Neural cell (in vitro differentiated cells): ENCODE results near the gene CPD. TPM values are rescaled to one million over a fixed set of nuclear protein-coding genes. Genes with fewer than 3 reads are reported as not detected.
"Not testable (repeated sequence)": the region's sequence is repeated elsewhere in the genome, so short reads cannot be mapped to it uniquely, and the experiment has no call there.

ENCODE experiments used
- H2AFZ ChIP-seq: fragments of 200-600, 300-800 bp; sonication (generic), shearing (Covaris generic); 2 replicates; pipeline ENCODE4 v1.6.0; 2014; ENCODE audit warnings: low read depth, mild to moderate bottlenecking, antibody characterized with exemption, low read length, moderate library complexity
- H3F3A ChIP-seq: fragments of 200-600 bp; shearing (Covaris generic); 2 replicates; pipeline ENCODE4 v1.6.1; 2016; ENCODE audit warnings: mild to moderate bottlenecking, moderate library complexity, mixed read lengths, antibody characterized with exemption, low read length; ENCODE audit not compliant: insufficient read depth, poor library complexity, severe bottlenecking
- H3K27ac ChIP-seq: fragments of 200-600, 300-800 bp; sonication (generic), shearing (Covaris generic); 2 replicates; pipeline ENCODE4 v1.5.1; 2014; ENCODE audit warnings: mild to moderate bottlenecking, low read length, moderate library complexity
- H3K27me3 ChIP-seq: fragments of 300-800, 200-600 bp; sonication (generic), shearing (Covaris generic); 2 replicates; pipeline ENCODE4 v1.6.0; 2014; ENCODE audit warnings: mild to moderate bottlenecking, low read depth, low read length, moderate library complexity; ENCODE audit not compliant: insufficient read depth
- H3K36me3 ChIP-seq: fragments of 300-800, 200-600 bp; sonication (generic), shearing (Covaris generic); 2 replicates; pipeline ENCODE4 v1.5.1; 2014; ENCODE audit warnings: mild to moderate bottlenecking, antibody characterized with exemption, low read length, moderate library complexity; ENCODE audit not compliant: insufficient read depth
- H3K4me2 ChIP-seq: fragments of 300-800, 200-600 bp; sonication (generic), shearing (Covaris generic); 2 replicates; pipeline ENCODE4 v1.6.0; 2014; ENCODE audit warnings: mild to moderate bottlenecking, low read length
- H3K4me3 ChIP-seq: fragments of 300-800, 200-600 bp; sonication (generic), shearing (Covaris generic); 2 replicates; pipeline ENCODE4 v1.5.1; 2014; ENCODE audit warnings: mild to moderate bottlenecking, low read length, moderate library complexity
- H3K79me2 ChIP-seq: fragments of 200-600 bp; shearing (Covaris generic); replicated peaks from 2 replicates; pipeline ENCODE4 v1.6.0; 2014; ENCODE audit warnings: mild to moderate bottlenecking, low read length, moderate library complexity; ENCODE audit not compliant: insufficient read depth
- H3K9ac ChIP-seq: fragments of 300-800, 200-600 bp; sonication (generic), shearing (Covaris generic); 2 replicates; pipeline ENCODE4 v1.6.1; 2016; ENCODE audit warnings: mild to moderate bottlenecking, low read length, mixed read lengths
- H3K9me2 ChIP-seq: fragments of 200-600 bp; shearing (Covaris generic); 2 replicates; pipeline ENCODE4 v1.6.1; 2016; ENCODE audit warnings: mild to moderate bottlenecking, low read length, mixed read lengths; ENCODE audit not compliant: insufficient read depth
- H3K9me3 ChIP-seq: fragments of 200-600, 300-800 bp; sonication (generic), shearing (Covaris generic); 2 replicates; pipeline ENCODE4 v1.6.1; 2016; ENCODE audit warnings: mild to moderate bottlenecking, mixed run types, low read length, moderate library complexity, mixed read lengths
- H4K20me1 ChIP-seq: fragments of 200-600 bp; shearing (Covaris generic); 2 replicates; pipeline ENCODE4 v1.6.1; 2016; ENCODE audit warnings: mild to moderate bottlenecking, mixed run types; ENCODE audit not compliant: insufficient read depth
- CTCF ChIP-seq: fragments of 450-650 bp; IDR thresholded peaks from 2 replicates; pipeline ENCODE4 v1.5.1; 2014; ENCODE audit warnings: antibody characterized with exemption, mild to moderate bottlenecking, moderate library complexity; ENCODE audit not compliant: poor library complexity, severe bottlenecking
- EP300 ChIP-seq: fragments of 450-650 bp; conservative IDR thresholded peaks from 2 replicates; pipeline ENCODE4 v1.6.1; 2014; ENCODE audit warnings: antibody characterized with exemption, mild to moderate bottlenecking, moderate library complexity; ENCODE audit not compliant: poor library complexity, severe bottlenecking
- EZH2 ChIP-seq: fragments of 200-600, 300-800 bp; shearing (Covaris generic), sonication (generic); IDR thresholded peaks from 2 replicates; pipeline ENCODE4 v1.6.1; 2014; ENCODE audit warnings: antibody characterized with exemption, low read length, borderline replicate concordance, mild to moderate bottlenecking; ENCODE audit not compliant: insufficient read depth, poor library complexity, severe bottlenecking
- MXI1 ChIP-seq: fragments of 450-650 bp; conservative IDR thresholded peaks from 2 replicates; pipeline ENCODE4 v1.6.1; 2014; ENCODE audit warnings: antibody characterized with exemption, mild to moderate bottlenecking; ENCODE audit not compliant: poor library complexity, severe bottlenecking
- POLR2AphosphoS5 ChIP-seq: IDR thresholded peaks from 2 replicates; pipeline ENCODE4 v1.6.1; 2012
- RAD21 ChIP-seq: fragments of 450-650 bp; conservative IDR thresholded peaks from 2 replicates; pipeline ENCODE4 v1.6.1; 2014; ENCODE audit warnings: antibody characterized with exemption, mild to moderate bottlenecking, moderate library complexity
- REST ChIP-seq: IDR thresholded peaks from 2 replicates; pipeline ENCODE4 v1.6.1; 2012; ENCODE audit warnings: borderline replicate concordance
- SMC3 ChIP-seq: fragments of 450-650 bp; conservative IDR thresholded peaks from 2 replicates; pipeline ENCODE4 v1.6.1; 2014; ENCODE audit warnings: antibody characterized with exemption, mild to moderate bottlenecking, moderate library complexity; ENCODE audit not compliant: poor library complexity
- TAF1 ChIP-seq: IDR thresholded peaks from 2 replicates; pipeline ENCODE4 v1.6.1; 2012; ENCODE audit warnings: low read depth
- polyA plus RNA-seq: library from polyadenylated mRNA; depleted of rRNA; stranded (reverse); fragments of >200 nt; gene quantifications from 2 replicates; pipeline ENCODE4 v1.2.3, GENCODE V29; 2014

The CPD gene
- polyA plus RNA-seq, 1 donor from 2014 or later = 14.1 TPM

GRCh38 chr17:30458371-30458770, 79.6 kb downstream of the CPD start:
- H4K20me1 ChIP-seq = no peaks in the 10 kb centered on the region
- H3K27ac ChIP-seq = no peak overlapping the region
- H3K27me3 ChIP-seq = no peaks in the 10 kb centered on the region
- no peak overlapping the region for H3K4me2 ChIP-seq
- no peak overlapping the region for H2AFZ ChIP-seq
- no peaks in the 10 kb centered on the region for H3K79me2 ChIP-seq
- no peak overlapping the region for H3K9ac ChIP-seq
- H3K4me3 ChIP-seq = no peak overlapping the region
- no peak for TF ChIP-seq EZH2
- TF ChIP-seq RAD21 = no peak
- TF ChIP-seq POLR2AphosphoS5 = no peak
- TF ChIP-seq MXI1 = no peak
- TF ChIP-seq CTCF = no peak
- no peak for TF ChIP-seq TAF1
- no peak for TF ChIP-seq EP300
- no peak for TF ChIP-seq SMC3
- no peak for TF ChIP-seq REST
- H3F3A ChIP-seq = no peaks in the 10 kb centered on the region
- H3K9me2 ChIP-seq = no peaks in the 10 kb centered on the region
- no peaks in the 10 kb centered on the region for H3K9me3 ChIP-seq
- peaks cover 6% of the 10 kb centered on the region for H3K36me3 ChIP-seq

- H3K4me3 ChIP-seq, H3K9me2 ChIP-seq, H3K79me2 ChIP-seq, H3K27ac ChIP-seq, H3K9ac ChIP-seq, H3F3A ChIP-seq, H3K36me3 ChIP-seq, H2AFZ ChIP-seq, H3K27me3 ChIP-seq, H3K9me3 ChIP-seq, H3K4me2 ChIP-seq, H4K20me1 ChIP-seq: not testable (repeated sequence)
Observed at GRCh38 chr17:30458797-30459413, 80.2 kb downstream of the CPD start.

- H3F3A ChIP-seq = no peaks in the 10 kb centered on the region
- no peak overlapping the region for H3K9ac ChIP-seq
- H3K79me2 ChIP-seq = no peaks in the 10 kb centered on the region
- H3K9me3 ChIP-seq = no peaks in the 10 kb centered on the region
- H2AFZ ChIP-seq = no peak overlapping the region
- no peak overlapping the region for H3K27ac ChIP-seq
- H3K36me3 ChIP-seq = no peaks in the 10 kb centered on the region
- no peaks in the 10 kb centered on the region for H3K9me2 ChIP-seq
- H3K4me2 ChIP-seq = no peak overlapping the region
- H3K27me3 ChIP-seq = no peaks in the 10 kb centered on the region
- H4K20me1 ChIP-seq = no peaks in the 10 kb centered on the region
- TF ChIP-seq SMC3 = no peak
- TF ChIP-seq EP300 = no peak
- no peak for TF ChIP-seq EZH2
- TF ChIP-seq TAF1 = no peak
- no peak for TF ChIP-seq MXI1
- TF ChIP-seq POLR2AphosphoS5 = no peak
- TF ChIP-seq CTCF = no peak
- TF ChIP-seq REST = no peak
- TF ChIP-seq RAD21 = no peak
- no peak overlapping the region for H3K4me3 ChIP-seq
Observed at GRCh38 chr17:30468465-30468864, 89.7 kb downstream of the CPD start.
